AG08395 (cell line): ENCODE results near the gene NBEAL1.
"Not testable (repeated sequence)": the region's sequence is repeated elsewhere in the genome, so short reads cannot be mapped to it uniquely, and the experiment has no call there.

Experiments used
- DNase-seq: peaks from one replicate; pipeline ENCODE4 v3.0.0; 2012; ENCODE audit warnings: mixed read lengths, low spot score

The NBEAL1 gene

DNA sequence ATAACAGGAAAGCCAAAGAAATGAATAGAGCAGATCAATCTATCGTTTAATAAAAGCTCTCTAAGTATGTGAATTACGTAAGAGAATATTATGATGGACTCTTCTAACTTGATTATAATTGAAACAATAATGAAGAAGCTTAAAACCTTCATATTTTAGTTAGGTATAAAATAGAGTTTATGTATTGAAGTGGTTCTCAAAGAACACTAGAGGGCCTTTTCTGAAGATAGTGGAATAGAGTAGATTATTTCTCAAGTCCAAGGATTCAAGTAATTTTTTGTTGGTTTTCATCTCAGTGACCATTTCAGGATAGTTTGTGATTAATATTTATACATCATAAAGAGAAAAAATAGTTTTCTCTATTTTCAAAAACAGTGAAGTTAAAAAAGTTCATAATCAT is 97.7 kb downstream of the NBEAL1 start:
- DNase-seq = no peak

DNA sequence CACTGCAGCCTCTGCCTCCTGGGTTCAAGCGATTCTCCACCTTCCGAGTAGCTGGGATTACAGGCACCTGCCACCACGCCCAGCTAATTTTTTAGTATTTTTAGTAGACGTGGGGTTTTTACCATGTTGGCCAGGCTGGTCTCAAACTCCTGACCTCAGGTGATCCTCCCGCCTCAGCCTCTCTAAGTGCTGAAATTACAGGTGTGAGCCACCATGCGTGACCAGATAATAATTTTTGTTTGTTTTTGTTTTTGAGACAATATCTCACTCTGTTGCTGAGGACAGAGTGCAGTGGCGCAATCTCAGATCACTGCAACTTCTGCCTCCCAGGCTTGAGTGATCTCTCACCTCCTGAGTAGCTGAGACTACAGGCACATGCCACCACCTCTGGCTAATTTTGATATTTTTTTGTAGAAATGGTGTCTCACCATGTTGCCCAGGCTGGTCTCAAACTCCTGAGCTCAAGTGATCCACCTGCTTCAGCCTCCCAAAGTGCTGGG is 100.6 kb downstream of the NBEAL1 start:
- not testable (repeated sequence) for DNase-seq

DNA sequence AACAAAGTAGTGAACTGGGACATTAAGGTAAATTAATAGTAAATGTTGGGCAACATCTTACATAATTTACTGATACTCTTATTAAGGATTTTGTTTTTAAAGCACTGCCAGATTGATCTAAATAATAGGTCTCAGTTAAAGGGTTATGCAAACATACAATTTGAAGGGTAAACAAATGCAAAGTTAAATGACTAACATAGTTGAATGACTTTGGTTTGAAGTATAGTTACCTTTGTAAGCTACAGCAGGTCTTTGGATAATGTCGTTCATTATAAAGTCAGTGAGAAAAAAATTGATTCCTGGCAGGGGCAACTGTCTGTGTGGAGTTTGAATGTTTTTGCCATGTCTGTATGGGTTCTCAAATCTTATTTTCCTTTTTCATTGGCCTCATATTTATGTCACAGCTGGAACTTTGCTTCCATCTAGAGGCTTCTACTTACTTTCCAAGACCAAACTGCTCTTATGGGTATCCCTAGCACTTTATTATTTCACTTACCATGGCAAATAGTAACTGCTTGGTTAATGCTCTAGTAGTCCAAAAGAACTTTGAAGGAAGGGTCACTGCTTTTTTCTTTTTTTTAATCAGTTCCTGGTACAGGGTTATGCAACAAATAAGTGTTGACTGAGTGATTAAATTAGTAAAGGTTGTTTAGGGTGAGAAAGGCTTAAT is 107.8 kb downstream of the NBEAL1 start:
- no peak for DNase-seq

DNA sequence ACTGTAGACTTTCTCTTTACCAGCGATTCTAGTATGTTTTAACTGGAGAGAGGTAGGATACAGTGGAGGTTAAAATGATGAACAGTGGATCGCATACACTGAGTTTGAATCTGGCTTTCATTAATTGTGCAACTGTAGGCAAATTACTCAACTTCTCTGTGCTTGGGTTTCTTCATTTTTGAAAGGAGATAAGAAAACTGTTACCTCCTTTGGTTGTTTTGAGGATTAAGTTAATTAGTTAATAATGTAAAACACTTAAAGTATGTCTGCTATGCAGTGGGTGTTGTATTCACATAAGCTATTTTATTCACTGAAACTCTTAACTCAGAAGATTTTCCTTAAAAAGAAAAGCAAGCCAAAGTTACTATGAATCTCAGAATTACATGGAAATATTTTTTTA is 112.3 kb downstream of the NBEAL1 start:
- no peak for DNase-seq

DNA sequence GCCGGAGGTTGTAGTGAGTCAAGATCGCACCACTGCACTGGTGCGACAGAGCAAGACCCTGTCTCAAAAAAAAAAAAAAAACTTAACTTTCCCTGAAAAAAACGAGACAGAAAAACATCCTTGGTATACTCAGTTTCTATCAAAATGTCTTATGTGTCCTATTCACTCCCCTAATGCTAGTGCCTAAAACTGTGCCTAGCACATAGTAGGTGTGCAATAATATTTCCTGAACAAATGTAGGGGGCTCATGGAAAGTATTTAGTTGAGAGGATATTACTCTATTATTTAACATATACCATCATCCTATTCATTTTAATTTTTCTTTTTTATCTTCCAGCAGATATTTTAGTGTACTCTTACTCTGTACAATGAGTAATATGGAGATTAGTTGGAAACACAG is 120.4 kb downstream of the NBEAL1 start:
- no peak for DNase-seq

DNA sequence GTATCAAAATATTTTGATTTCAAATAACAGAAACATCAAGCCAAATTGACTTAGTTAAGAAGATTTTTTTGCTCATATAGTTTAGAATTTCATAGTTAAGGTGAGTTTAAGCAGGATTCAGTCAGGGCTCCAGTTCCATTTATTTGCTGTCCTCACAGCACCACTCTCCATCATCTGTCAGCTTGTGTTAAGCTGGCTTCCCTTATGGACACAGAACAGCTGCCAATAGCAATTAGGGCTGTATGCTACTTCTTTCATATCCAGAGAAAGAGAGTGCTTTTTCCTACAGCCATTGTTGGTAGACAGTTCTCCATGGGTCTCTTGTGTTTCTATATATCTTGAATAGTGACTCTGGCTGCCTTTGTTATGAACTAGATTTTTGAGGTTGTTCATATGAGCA is 128.7 kb downstream of the NBEAL1 start:
- DNase-seq = no peak

DNA sequence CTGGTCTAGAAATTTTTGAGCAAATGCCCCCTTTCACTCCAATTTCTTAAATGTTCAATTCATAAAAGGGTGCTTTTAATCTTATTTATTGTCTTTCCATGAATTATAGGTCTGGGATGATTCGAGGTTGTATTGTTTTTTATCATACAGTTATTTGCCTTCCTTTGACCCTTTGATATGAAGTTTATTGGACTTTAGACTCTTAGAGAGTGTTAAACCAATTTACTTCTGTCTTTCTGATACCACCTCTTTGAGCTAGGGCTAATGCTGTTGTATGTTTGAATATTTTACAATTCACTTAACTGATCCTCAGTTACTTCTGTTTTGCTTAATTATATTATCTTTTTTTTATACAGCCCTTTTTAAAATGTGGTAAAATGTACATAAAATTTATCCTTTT is 134.5 kb downstream of the NBEAL1 start:
- DNase-seq = no peak

DNA sequence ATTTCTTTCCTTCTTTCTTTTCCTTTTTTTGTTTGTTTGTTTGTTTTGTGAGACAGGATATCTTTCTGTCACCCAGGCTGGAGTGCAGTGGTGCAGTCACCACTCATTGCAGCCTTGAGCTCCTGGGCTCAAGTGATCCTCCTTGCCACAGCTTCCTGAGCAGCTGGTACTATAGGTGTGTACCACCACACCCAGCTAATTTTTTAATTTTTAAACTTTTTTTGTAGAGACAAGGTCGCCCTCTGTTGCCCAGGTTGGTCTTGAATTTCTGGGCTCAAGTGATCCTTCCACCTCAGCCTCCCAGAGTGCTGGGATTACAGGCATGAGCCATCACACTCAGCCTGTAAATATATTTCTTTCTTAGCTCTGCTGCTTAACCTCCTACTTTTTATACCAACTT is 140.7 kb downstream of the NBEAL1 start:
- no peak for DNase-seq

DNA sequence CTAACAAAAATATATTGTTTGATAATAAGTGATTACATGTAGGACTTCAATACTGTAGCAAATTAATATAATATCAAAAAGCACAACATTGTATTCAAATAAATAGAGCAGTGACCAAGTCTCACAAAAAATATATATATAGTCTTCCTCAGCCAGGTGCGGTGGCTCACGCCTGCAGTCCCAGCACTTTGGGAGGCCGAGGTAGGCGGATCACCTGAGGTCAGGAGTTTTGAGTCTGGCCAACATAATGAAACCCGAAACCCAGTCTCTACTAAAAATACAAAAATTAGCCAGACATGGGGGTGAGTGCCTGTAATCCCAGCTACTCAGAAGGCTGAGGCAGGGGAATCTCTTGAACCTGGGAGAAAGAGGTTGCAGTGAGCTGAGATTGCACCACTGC is 148.0 kb downstream of the NBEAL1 start:
- DNase-seq = not testable (repeated sequence)

DNA sequence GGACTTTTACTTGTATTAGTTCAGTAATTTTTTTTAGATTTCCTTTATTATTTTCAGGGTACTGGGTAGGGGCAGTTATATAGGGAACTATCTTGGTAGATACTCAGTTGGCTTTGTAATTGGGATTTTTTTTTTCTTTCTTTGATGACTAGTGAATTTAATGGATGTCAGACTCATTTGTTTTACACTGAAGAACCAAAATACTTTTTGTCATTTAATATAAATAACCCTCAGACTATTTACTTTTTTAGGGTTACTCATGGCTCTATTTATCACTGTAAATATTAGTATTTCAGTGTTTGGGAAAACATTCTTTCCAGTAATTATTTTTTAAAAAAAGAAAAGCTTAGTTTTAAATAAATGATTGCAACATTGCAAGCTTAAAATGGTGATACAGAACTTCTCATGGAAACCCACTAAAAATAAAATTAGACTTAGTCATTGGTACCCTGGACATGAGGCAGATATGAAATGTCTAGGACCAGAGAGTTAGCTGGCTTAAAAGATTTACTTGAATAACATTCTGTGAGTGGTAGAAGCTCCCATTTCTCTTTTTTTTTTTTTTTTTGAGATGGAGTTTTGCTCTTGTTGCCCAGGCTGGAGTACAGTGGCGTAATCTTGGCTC is 149.7 kb downstream of the NBEAL1 start:
- no peak for DNase-seq

DNA sequence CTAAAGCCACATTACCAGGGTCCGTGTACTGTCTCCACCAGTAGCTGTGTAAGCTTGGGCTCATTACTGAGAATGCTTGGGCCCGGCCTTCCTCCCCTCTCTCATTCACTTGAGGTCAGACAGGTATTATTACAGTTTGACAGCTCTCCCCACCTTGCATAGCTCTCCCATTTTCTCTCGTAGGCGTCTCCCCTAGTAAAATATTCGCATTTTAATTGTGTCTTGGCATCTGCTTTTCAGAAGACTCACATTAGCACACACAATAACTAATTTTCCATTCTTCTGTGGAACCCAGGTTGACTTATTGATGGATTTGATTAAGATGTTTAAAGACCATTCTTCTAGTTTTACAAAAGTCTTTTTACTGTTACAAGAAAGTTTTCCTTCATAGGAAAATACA is 153.1 kb downstream of the NBEAL1 start:
- DNase-seq = no peak

DNA sequence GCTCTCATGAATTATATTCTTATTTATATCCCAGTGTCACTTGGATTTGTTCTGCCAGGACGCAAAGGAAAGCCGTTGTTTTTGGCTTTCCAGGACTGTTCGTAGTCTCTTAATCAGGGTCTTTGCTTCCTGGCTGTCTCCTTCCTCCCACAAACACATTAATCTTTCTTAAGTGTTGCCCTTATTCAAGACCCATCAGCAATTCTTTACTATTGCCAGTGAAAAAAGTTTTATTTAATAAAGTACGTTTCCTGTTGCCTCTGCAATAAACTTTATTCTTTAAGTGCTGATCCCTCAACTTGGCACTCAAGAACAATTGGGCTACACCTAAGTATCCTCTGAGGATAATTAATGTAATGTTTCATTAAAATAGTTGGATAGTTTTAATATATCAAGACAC is 155.8 kb downstream of the NBEAL1 start:
- no peak for DNase-seq

DNA sequence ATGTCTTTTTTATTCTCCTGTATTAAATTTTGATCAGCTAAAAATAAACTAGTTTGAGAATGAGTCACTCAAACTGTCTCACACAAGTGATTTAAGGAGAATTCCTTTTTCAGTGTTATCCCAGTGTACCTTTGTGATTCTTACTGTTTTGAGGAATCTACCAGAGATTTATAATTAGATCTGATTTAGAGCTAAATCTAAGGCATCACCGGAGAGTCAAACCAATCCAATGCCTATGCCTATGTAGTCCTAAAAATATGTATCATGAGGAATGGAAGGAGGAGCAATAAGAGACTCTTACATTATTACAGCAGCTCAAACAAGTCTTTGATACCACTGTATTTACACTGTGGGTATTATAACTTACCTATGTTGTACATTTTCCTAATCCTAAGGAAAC is 160.7 kb downstream of the NBEAL1 start:
- DNase-seq = no peak

DNA sequence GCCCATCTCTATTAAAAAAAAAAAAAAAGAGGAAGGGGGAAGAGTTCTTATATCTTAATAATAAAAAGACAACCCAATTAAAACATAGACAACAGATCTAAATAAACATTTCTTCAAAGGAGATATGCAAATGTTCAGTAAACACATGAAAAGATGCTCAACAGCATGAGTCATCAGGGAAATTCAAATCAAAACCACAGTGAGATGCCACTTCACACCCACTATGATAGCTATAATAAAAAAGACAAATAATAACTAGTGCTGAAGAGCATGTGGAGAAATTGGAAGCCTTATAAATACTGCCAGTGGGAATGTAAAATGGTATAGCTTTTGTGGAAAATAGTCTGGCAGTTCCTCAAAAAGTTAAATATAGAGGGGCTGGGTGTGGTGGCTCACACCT is 162.7 kb downstream of the NBEAL1 start:
- no peak for DNase-seq

DNA sequence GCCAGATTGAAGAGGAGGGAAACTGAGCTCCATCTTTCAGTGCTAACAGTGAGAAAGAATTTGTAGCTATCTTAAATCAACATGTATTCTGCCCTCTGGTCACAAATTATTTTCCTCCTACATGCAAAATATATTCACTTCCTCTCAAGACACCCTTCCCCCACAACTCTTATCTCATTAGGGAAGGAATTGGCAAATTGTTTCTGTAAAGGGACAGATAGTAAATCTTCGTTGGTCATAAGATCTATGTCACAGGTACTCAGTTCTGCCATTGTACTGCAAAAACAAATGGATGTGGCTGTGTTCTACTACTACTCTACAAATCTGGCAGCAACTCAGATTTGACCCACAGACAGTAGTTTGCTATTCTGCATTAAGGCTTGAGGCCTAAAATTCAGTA is 171.2 kb downstream of the NBEAL1 start:
- DNase-seq = no peak

DNA sequence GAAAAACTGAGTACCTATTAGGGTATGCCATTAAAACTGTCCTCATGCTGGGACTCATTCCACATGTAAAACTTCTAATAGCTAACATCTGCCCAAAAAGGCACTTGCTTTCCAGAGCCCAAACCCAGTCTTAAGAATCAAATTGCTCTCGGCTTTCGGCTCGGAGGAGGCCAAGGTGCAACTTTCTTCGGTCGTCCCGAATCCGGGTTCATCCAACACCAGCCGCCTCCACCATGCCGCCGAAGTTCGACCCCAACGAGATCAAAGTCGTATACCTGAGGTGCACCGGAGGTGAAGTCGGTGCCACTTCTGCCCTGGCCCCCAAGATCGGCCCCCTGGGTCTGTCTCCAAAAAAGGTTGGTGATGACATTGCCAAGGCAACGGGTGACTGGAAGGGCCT is 175.9 kb downstream of the NBEAL1 start:
- not testable (repeated sequence) for DNase-seq

DNA sequence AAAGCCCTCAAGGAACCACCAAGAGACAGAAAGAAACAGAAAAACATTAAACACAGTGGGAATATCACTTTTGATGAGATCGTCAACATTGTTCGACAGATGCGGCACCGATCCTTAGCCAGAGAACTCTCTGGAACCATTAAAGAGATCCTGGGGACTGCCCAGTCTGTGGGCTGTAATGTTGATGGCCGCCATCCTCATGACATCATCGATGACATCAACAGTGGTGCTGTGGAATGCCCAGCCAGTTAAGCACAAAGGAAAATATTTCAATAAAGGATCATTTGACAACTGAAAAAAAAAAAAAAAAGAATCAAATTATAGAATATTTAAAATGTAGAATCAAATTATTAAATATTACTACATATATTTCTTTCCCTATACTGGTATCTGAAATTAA is 176.4 kb downstream of the NBEAL1 start:
- DNase-seq = not testable (repeated sequence)

DNA sequence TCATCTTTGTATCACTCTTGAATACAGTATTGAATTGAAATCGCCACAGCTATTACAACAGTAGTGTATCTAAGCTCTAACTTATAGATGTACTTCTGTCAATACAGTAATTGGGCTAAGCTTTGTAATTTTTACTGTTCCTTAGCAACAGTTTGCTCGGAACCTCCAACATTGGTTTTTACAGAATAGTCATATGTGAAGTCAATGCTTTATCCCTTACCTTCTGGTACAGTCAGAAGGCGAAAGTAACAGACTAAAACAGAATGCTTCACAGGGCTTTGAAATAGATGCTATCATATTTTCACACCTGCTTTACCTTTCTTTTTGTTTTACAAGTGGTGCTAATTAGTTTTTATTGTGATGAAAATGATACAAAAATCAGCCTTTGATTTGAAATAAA is 177.3 kb downstream of the NBEAL1 start:
- no peak for DNase-seq

DNA sequence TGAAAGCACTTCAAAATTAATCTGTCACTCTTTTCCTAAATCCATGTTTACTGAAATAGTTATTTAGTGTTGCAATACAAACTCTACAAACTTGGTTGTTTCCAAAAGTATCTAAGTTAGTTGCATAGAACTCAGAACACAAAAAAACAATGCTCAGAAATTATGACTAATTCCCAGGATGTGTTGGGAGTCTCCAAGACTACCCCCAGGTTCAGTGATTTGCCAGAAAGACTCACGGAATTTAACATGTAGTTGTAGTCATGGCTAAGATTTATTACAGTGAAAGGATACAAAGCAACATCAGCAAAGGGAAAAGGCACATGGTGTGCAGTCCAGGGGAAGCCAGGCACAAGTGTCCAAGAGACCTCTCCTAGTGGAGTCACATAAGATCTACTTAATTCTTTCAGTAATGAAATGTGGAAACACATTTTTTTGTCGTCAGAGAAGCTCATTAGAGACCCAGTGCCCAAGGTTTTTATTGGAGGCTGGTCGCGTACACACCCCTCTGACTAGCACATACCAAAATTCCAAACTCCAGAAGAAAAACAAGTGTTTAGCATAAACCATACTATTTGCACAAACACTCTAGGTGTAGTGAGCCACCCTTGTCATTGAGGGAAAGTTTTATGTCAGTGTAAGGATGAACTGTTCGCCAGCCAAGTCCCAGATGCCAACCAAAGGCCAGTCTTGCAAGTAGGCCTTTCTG is 180.8 kb downstream of the NBEAL1 start:
- DNase-seq = no peak

DNA sequence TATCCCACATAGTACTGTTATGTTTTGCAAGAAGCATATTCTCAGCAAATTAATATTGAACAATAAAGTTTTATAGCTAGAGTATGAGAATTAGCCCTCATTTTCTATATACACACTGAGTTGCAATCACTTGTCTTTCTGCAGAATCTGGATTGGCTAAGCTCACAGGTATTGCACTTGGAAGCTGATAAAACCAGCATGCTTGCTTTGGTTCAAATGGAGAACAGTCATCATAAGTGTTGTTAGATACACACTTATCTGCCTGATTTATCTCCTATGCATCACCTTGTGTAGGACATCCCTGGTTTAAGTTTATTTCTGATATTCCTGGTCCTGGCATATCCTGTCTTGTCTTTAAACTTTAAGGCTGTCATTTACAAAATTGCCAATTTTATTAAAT is 186.2 kb downstream of the NBEAL1 start:
- DNase-seq = no peak

DNA sequence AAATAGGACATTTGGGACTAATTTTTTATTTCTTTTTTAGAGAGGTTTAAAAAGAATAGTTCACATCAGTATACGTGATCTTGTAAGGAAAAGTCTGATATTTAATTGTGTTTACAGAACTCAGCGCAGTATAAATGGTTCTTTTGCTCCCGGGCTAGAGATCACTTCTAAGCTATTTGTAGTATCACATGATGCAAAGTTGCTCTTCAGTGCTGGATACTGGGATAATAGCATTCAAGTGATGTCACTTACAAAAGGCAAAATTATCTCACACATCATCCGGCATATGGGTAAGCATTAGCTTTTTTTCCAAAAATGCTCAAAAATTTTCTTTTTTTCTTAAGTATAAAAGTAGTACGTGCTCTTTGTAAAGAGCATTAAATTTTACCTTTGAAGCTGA is 186.8 kb downstream of the NBEAL1 start:
- no peak for DNase-seq

DNA sequence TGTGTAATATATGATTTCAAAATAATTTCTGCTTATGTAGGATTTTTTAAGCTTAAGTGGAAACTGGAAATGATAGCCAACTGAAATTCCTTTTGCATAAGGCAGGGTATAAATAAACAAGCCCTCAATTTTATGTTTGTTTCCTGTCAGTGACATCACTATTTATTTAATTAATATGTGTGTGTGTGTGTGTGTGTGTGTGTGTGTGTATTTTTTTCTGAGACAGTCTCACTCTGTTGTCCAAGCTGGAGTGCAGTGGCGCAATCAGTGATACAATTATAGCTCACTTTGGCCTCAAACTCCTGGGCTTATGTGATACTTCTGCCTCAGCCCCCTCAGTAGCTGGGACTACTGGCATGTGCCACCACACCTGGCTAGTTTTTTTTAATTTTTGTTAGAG is 194.9 kb downstream of the NBEAL1 start:
- DNase-seq = no peak

DNA sequence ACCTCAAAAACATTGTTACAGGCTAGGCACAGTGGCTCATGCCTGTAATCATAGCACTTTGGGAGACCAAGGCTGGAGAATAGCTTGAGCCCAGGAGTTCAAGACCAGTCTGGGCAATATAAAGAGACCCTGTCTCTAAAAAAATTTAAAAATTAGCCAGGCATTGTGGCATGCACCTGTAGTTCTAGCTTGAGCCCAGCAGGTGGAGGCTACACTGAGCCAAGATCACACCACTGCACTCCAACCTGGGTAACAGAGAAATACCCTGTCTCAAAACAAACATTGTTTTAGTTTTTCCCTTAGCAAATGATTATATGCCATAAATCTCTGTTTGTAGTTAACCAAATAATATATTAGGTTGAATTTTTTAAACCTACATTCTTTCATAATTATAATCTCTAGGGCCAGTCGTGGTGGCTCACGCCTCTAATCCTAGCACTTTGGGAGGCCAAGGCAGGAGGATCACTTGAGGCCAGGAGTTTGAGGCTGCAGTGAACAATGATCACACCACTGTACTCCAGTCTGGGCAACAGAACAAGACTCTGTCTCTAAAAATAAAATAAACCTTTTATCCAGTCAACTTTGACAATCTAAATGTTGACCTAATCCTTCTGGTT is 210.9 kb downstream of the NBEAL1 start:
- DNase-seq = no peak
